ENCODE data around the gene UCP1.
A peak's percentile ranks its signal among the peaks of the same experiment; 100 is the strongest.
"Not testable (repeated sequence)": the region's sequence is repeated elsewhere in the genome, so short reads cannot be mapped to it uniquely, and the experiment has no call there.

Gene UCP1

GRCh38 chr4:140523370-140523856 is 45.3 kb downstream of the UCP1 start:
- no peak for DNase-seq (ENCODE audit: low read depth)
- peak overlapping the region; percentile 55 for H3K4me3 ChIP-seq (ENCODE audit: control insufficient read depth, low read depth, low read length)
- no peak for TF ChIP-seq CTCF (IDR thresholded peaks at IDR 0.05; ENCODE audit: control insufficient read depth, insufficient read depth, low read depth, low read length, missing control alignments)

DNA sequence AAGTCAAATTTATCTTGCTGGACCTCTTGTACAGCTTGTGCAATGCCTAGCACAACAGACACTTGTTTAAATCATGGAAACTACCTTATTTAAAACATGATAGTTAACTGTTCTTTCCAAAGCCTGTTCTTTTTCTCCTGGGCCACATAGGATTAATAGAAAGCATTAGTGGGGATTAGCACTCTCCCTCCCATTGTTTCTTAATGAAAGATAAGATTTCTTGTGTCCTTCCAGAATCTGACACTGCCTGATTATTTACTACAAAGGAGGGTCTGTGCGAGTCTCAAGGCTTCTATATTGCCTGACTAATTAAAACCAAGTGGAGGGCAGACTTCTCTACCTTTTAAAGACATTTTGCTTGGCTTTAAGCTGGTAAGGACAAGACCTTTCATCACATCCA is 53.3 kb downstream of the UCP1 start:
- no peak overlapping the region for H3K4me3 ChIP-seq (ENCODE audit: control insufficient read depth, low read depth, low read length)
- TF ChIP-seq CTCF (IDR thresholded peaks at IDR 0.05; ENCODE audit: control insufficient read depth, insufficient read depth, low read depth, low read length, missing control alignments), result no peak
- no peak for DNase-seq (ENCODE audit: low read depth)

DNA sequence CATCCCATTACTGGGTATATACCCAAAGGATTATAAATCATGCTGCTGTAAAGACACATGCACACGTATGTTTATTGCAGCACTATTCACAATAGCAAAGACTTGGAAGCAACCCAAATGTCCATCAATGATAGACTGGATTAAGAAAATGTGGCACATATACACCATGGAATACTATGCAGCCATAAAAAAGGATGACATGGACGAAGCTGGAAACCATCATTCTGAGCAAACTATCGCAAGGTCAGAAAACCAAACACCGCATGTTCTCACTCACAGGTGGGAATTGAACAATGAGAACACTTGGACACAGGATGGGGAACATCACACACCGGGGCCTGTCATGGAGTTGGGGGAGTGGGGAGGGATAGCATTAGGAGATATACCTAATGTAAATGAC is 55.0 kb downstream of the UCP1 start:
- not testable (repeated sequence) for H3K4me3 ChIP-seq (ENCODE audit: control insufficient read depth, low read depth, low read length); DNase-seq (ENCODE audit: low read depth)

Measured in AG09309 (cell line).